Lower leg skin (tissue), 3 donors: ENCODE measurements around the gene AGBL1.

Source experiments
- POLR2A ChIP-seq, 2 donors: fragments of 450-650 bp; IDR thresholded peaks; one replicate each; pipeline ENCODE4 v1.6.1; 2016 to 2017; ENCODE audit warnings: antibody characterized with exemption in 2 of 2, mild to moderate bottlenecking in 1 of 2, moderate library complexity in 1 of 2
- TF ChIP-seq, protein P1 (sequence below), 3 donors: fragments of 450-650 bp; IDR thresholded peaks; one replicate each; pipeline ENCODE4 v1.5.1; 2016; ENCODE audit warnings: antibody characterized with exemption in 3 of 3, mild to moderate bottlenecking in 3 of 3, moderate library complexity in 2 of 3

DNA sequence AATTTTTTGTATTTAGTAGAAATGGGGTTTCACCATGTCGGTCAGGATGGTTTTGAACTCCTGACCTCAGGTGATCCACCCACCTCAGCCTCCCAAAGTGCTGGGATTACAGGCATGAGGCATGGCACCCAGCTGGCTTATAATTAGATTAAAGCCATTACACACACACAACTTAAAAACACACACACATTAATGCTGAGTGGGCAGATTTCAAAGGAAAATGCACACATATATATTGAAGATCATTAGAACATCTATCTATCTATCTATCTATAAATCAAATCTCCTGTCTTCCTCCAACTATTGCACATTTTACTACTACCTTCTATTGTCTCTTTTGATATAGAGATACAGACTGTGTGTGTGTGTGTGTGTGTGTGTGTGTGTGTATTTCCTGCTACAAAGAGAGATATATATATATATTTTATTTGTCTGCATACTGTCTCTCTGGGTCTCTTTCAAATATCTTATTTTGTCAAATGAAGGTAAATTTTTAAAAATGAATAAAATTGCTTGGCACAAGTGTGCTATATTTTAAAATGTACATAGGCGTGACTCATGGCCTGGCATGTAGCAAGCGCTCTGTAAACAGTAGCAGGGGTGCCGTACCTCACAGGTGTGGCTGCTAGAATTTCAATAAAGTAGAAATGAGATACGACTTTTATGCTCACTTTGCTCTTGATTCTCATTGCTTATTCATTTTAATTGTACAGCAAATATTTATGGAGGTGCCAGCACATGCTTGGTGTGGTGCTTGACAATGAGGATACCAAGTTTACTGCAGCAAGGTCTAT is 655.8 kb downstream of the AGBL1 start:
- no peak for TF ChIP-seq POLR2A (IDR thresholded peaks at IDR 0.05)
- TF ChIP-seq, protein P1, sequence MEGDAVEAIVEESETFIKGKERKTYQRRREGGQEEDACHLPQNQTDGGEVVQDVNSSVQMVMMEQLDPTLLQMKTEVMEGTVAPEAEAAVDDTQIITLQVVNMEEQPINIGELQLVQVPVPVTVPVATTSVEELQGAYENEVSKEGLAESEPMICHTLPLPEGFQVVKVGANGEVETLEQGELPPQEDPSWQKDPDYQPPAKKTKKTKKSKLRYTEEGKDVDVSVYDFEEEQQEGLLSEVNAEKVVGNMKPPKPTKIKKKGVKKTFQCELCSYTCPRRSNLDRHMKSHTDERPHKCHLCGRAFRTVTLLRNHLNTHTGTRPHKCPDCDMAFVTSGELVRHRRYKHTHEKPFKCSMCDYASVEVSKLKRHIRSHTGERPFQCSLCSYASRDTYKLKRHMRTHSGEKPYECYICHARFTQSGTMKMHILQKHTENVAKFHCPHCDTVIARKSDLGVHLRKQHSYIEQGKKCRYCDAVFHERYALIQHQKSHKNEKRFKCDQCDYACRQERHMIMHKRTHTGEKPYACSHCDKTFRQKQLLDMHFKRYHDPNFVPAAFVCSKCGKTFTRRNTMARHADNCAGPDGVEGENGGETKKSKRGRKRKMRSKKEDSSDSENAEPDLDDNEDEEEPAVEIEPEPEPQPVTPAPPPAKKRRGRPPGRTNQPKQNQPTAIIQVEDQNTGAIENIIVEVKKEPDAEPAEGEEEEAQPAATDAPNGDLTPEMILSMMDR (IDR thresholded peaks at IDR 0.05) = no peak
